Measurements from ENCODE around the gene KRT6C. TPM values are rescaled to one million over a fixed set of nuclear protein-coding genes. Genes with fewer than 3 reads are reported as not detected.

KRT6C gene
- polyA plus RNA-seq, 1 of the 3 experiments (the other 2 are of a cell fraction), result not detected

GRCh38 chr12:52494518-52494917 is 20.9 kb upstream of the KRT6C start:
- ChIA-PET POLR2A (no interaction called here), CTCF (interaction anchor here (1.0 to 1.4 kb wide), 3 partner anchors 12 to 338 kb away, joined by 3 to 5 read pairs (median 4); no protein-coding TSS in a partner anchor)
- no peaks in the 10 kb centered on the region; a peak in 1 of 4 replicates for H3K4me1 ChIP-seq (ENCODE audit: control insufficient read depth in 1 of 2, insufficient read depth in 2 of 2, low read depth in 1 of 2, low read length in 1 of 2)
- H4K20me1 ChIP-seq (ENCODE audit: insufficient read depth), result no peaks in the 10 kb centered on the region
- TF ChIP-seq NRF1 (IDR thresholded peaks at IDR 0.05; ENCODE audit: low read depth, low read length) (no peak), JUND (IDR thresholded peaks at IDR 0.05) (no peak), MXI1 (IDR thresholded peaks at IDR 0.05; ENCODE audit: low read depth, low read length) (no peak), MEF2A (IDR thresholded peaks at IDR 0.05; ENCODE audit: borderline replicate concordance, low read depth) (no peak), CHD2 (IDR thresholded peaks at IDR 0.05; ENCODE audit: low read length, partially characterized antibody) (no peak), PBX3 (IDR thresholded peaks at IDR 0.05) (no peak), RFX5 (IDR thresholded peaks at IDR 0.05; ENCODE audit: low read length) (no peak), SMC3 (IDR thresholded peaks at IDR 0.05; ENCODE audit: low read depth, low read length) (no peak), RCOR1 (IDR thresholded peaks at IDR 0.05; ENCODE audit: low read length) (no peak), RAD21 (IDR thresholded peaks at IDR 0.05; ENCODE audit: low read length) (no peak), GATA2 (CRISPR knock-in tag; IDR thresholded peaks at IDR 0.05) (no peak)
- no peaks in the 10 kb centered on the region for H3K79me2 ChIP-seq (ENCODE audit: insufficient read depth)
- H3K27ac ChIP-seq (ENCODE audit: low read depth in 2 of 2, low read length in 1 of 2), result no peak overlapping the region
- H3K9me3 ChIP-seq, result no peaks in the 10 kb centered on the region
- WGBS (ENCODE audit: low lambda C conversion rate), result 29% methylated on average over 4 of the region's 4 CpGs
- no peak for DNase-seq
- no peak overlapping the region for H3K9ac ChIP-seq
- H3K9me2 ChIP-seq, result no peaks in the 10 kb centered on the region
- no peak overlapping the region for H2AFZ ChIP-seq (ENCODE audit: low read depth)
- H3K27me3 ChIP-seq (ENCODE audit: insufficient read depth), result peaks cover 49% of the 10 kb centered on the region; the same call in 1 of the 2 replicates
- H3K4me3 ChIP-seq (ENCODE audit: low read depth in 2 of 2, low read length in 1 of 2), result no peak overlapping the region
- no peaks in the 10 kb centered on the region for H3F3A ChIP-seq (replicated peaks; ENCODE audit: insufficient read depth)
- H3K4me2 ChIP-seq, result no peak overlapping the region
- H3K36me3 ChIP-seq (replicated peaks in 1 of 2; ENCODE audit: control insufficient read depth in 1 of 2, insufficient read depth in 2 of 2, low read length in 1 of 2), result no peaks in the 10 kb centered on the region

- H3K4me2 ChIP-seq, result no peak overlapping the region
- no peaks in the 10 kb centered on the region for H4K20me1 ChIP-seq (ENCODE audit: insufficient read depth)
- no peak overlapping the region for H2AFZ ChIP-seq (ENCODE audit: low read depth)
- WGBS (ENCODE audit: low lambda C conversion rate), result 29% methylated on average over 1 of the region's 1 CpG
- no peak overlapping the region for H3K27ac ChIP-seq (ENCODE audit: low read depth in 2 of 2, low read length in 1 of 2)
- H3K79me2 ChIP-seq (ENCODE audit: insufficient read depth), result no peaks in the 10 kb centered on the region
- H3K9me2 ChIP-seq, result no peaks in the 10 kb centered on the region
- TF ChIP-seq GATA2 (CRISPR knock-in tag; IDR thresholded peaks at IDR 0.05), result no peak
- no peak for TF ChIP-seq EP300 (IDR thresholded peaks at IDR 0.05; ENCODE audit: borderline replicate concordance in 1 of 2, low read depth in 1 of 2, low read length in 1 of 2)
- no peak for TF ChIP-seq FOSL2 (IDR thresholded peaks at IDR 0.05; ENCODE audit: borderline replicate concordance, low read depth)
- TF ChIP-seq REST (IDR thresholded peaks at IDR 0.05; ENCODE audit: low read depth, low read length), result no peak
- no peak for TF ChIP-seq CTCF (IDR thresholded peaks at IDR 0.05)
- no peak for TF ChIP-seq GABPA (IDR thresholded peaks at IDR 0.05; ENCODE audit: low read depth)
- TF ChIP-seq RAD21 (IDR thresholded peaks at IDR 0.05; ENCODE audit: low read length), result no peak
- no peak for TF ChIP-seq RXRA (IDR thresholded peaks at IDR 0.05; ENCODE audit: borderline replicate concordance, low read depth)
- TF ChIP-seq MEF2A (IDR thresholded peaks at IDR 0.05; ENCODE audit: borderline replicate concordance, low read depth), result no peak
- no peak for TF ChIP-seq TEAD4 (IDR thresholded peaks at IDR 0.05; ENCODE audit: borderline replicate concordance, insufficient read depth)
- no peak for TF ChIP-seq RCOR1 (IDR thresholded peaks at IDR 0.05; ENCODE audit: low read length)
- no peak for TF ChIP-seq SMC3 (IDR thresholded peaks at IDR 0.05; ENCODE audit: low read depth, low read length)
- no peak for TF ChIP-seq FOXJ3 (CRISPR knock-in tag; IDR thresholded peaks at IDR 0.05)
- TF ChIP-seq JUND (IDR thresholded peaks at IDR 0.05), result no peak
- no peak for TF ChIP-seq TAF1 (IDR thresholded peaks at IDR 0.05; ENCODE audit: borderline replicate concordance, low read depth, low read length)
- no peak overlapping the region for H3K9ac ChIP-seq
- no peak overlapping the region for H3K4me3 ChIP-seq (ENCODE audit: low read depth in 2 of 2, low read length in 1 of 2)
- no peaks in the 10 kb centered on the region for H3K36me3 ChIP-seq (replicated peaks in 1 of 2; ENCODE audit: control insufficient read depth in 1 of 2, insufficient read depth in 2 of 2, low read length in 1 of 2)
- no peaks in the 10 kb centered on the region; a peak in 1 of 4 replicates for H3K4me1 ChIP-seq (ENCODE audit: control insufficient read depth in 1 of 2, insufficient read depth in 2 of 2, low read depth in 1 of 2, low read length in 1 of 2)
- CTCF ChIA-PET, result interaction anchor here (0.8 to 1.3 kb wide), 2 partner anchors 12 to 20 kb away, joined by 3 to 4 read pairs; no protein-coding TSS in a partner anchor
- no peaks in the 10 kb centered on the region for H3K9me3 ChIP-seq
- DNase-seq, result no peak
- POLR2A ChIA-PET, result no interaction called here
- no peaks in the 10 kb centered on the region for H3F3A ChIP-seq (replicated peaks; ENCODE audit: insufficient read depth)
- H3K27me3 ChIP-seq (ENCODE audit: insufficient read depth), result peaks cover 52% of the 10 kb centered on the region; the same call in 1 of the 2 replicates
Measured at GRCh38 chr12:52494100-52494499, 20.5 kb upstream of the KRT6C start.
